Islet of Langerhans (tissue), 1 donor: ENCODE data around the gene PAX2.

Source experiments
- FAIRE-seq: peaks from one replicate; lab custom pipeline; 2011; peaks lifted over from hg19 to GRCh38; lab: Jason Lieb, UNC

Gene PAX2

DNA sequence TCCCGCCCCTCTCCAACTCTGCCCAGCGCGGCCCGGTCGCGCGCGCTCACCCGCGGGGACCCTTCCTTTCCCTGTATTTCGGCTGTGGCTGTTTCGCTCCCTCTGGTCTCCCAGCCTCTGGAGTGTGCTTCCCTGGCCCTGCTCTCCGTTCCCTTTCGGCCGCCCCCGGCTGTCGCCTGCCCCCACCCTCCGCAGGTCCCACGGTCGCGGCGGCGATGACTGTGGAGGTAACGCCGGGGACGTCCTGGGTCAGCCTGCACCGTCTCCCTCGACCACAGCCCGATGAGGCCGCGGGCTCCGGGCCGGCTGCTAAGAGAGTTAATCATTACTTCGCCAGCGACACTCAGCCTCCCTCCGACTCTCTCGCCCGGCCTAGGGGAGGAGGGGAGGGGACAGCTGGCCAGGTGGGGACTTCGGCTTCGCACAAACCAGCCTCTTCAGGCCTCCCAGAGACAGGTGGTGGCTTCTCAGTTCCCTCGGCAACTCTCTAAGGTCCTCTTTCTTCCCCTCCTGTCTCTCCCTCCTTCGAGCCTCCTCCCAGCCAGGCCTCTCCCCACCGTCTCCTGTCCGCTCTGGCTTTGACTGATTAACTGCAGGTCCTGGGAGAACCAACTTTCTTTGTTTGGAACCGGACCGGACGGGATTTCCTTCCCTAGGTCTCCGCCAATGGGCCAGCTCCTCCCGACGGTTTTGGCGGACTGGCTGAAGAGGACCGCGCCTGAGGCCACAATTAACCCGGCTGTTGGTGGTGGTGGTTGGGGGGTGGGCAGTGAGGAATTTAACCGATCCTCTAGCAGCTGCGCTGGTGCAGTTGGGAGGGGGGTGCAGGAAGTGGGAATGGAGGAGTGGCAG is 5.6 kb upstream of the PAX2 start:
- no peak for FAIRE-seq

DNA sequence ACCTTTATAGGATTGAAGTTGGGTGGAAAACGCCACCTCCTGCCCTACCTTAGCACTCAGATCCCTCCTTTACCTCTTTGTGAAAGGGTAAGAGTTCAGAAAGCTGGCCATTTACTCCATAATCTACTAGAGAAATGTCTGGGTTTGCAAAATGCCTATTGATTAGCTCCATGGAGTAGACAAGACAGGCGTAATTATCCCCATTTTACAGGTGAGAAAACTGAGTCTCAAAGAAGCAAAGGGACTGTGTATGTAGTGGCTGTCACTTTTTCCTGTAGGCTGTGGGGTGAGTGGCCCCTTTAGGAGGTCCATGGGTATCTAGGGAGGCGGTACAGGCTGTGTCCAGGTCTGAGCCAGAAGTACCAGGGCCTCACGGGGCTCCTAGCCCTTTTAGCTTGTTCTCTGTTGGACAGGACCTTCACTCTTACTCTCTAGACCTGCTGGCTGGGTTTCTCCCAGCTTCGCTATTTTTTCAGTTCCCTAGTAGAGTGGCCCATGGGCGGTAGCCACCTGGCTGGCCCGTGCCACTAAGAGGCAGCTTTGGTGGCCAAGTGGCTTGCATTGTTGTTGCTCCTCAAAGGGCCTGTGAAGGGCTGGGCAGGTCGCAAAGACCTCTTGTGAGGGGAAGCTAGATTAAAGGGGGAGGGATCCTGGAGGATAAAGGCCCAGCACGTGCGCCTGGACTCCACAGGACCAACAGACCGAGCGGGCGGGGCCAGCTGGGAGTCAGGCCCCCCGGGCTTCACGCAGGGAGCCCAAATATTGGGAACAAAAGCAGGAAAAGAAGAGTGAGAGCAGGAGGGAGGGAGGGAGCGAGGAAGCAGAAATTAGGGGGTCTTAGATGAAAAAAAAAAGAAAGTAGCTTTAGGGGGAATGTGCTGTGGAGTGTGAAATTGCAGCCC is 4.7 kb upstream of the PAX2 start:
- no peak for FAIRE-seq

DNA sequence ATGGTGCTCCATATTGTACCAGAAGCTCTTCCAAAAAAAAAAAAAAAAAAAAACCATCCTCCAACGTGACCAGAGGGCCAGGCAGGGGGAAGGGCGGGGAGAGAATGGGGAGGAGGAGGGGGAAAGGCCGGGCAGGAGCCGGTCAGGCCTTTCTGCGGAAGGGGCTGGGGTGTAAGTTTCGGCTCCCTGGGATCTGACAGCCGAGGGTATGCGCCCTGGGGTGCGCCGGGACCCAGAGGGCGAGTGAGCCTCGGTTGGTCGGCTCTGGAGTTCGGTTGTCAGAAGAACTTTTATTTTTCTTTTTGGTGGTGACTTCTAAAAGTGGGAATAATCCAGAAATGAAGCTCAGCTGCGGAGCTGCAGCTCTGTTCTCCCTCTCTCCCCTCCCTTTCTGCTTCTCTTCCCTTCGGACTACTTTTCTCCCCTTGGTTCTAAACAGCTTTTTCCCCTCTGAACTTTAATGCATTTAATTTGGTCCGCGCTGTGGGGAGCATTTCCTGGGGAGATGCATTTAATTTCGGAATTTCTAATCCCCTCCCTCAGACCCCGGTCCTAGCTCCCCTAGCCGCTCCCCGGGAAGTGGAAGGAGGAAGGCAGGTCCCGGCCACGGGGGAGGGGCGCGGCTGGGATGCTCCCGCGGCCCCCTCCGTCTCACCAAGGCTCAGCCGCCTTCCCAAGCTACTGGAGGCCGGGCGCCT is 3.9 kb upstream of the PAX2 start:
- no peak for FAIRE-seq

DNA sequence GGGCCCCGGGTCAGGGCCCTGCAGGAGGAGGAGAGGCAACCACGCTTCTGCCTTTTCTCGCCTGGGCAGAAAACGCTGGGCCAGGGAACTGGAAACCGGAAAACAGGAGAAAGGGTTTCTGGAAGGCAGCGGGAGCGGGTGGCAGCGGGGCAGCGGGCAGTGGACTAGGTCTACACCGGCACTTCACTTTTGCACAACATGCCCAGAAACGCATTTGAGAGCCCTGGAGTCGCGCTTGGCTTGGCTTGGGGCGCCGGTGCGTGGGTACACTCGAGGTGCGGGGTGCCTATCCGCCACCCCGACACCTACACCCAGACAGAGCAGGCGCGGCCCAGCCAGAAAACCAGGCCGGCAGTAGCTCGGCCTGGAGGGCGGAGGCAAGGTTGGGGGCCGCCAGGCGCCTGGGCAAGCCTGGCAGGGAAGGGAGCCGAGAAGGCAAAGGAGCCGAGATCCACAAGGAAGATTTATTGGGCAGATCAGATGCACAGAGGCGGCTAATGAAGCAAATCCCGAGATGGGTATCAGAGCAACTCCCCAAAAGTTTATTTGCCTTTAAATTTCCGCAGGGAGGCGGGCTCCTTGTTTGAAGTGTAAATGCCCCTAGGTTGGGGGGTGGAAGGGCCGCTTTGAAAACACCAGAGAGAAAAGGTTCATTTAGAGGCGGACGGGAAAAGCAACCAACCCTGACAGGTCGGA is 3.2 kb upstream of the PAX2 start:
- no peak for FAIRE-seq

DNA sequence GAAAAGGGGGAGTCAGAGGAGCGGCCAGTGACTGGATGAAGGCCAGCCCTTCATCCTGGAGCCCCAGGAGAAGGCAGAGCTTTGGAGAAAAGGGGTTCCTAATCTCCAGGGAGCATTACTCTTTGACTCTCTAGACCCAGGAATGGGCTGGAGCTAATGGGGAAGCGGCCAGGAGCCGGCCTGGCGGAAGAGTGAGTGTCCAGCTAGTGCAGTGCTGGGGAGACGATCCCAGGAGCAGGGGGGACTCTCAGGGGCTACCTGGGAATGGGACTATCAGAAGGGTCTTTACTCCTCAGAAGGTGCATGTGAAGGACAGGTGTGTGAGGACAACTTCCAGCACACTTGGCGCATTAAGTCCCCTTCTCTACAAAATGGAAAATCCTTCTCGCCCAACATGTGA is 2.4 kb upstream of the PAX2 start:
- FAIRE-seq, result no peak

DNA sequence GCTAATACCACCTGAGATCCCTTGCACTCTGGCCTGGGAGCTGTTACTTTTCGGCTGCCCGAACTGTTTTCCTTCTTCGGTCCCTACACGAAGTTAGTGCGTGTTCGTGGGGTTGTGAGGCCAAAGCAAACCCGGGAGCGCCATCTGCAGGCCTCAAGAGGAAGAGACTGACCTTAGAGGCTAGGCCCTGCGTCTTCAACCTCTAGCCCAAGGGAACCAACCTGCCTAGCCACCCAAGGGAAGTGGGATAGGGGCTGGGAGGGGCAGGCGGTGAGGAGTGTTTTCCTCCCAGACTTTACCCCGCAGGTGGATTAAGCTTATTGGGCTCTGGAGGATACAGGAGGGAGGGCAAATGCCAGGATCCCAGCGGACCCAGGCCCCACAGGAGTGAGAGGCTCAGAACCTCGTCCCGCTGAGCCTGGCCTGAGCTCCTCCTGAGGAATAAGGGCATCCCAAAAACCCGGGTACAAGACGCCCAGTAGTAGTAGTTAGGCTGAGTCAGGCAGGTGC is 1.7 kb upstream of the PAX2 start:
- no peak for FAIRE-seq

DNA sequence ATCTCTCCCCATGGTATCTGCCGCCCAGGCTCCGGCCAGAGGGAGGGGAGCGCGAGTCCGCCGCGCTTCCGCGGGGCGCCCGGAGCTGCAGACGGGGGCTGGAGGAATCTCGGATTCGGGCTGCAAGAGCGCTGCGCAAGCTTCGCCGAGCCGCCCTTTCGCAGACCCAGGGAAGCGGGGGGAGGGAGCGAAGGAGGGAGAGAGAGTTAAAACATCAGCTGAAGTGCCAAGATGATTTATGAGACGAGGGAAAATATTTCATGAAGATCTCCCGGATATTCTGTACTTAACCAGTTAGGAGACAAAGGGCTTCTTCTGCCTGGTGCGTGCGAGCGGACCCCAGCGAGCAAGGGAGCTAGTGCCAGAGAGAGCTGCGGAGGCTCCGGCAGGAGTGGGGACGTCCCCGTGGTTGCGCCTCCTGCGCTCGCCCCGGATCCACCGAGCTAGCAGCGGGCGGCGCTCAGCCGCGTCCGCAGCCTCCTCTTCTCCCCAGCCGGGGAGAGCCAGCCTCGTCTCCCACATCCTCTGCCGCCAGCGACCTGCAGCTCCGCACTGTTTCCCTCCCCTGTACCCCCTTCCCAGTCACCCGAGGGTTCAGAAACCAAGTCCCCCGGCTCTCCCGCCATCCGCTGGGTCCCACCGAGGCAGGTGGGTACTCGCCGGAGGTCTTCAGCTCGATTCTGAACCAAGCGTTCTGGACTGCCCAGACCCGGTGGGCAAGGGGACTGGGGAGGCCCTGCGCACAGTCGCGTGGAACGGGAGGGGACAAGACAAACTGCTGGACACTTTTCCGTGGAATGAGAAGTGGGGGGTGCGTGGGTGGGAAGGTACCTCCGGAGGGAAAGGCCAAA is 1.0 kb upstream of the PAX2 start:
- FAIRE-seq, result no peak

DNA sequence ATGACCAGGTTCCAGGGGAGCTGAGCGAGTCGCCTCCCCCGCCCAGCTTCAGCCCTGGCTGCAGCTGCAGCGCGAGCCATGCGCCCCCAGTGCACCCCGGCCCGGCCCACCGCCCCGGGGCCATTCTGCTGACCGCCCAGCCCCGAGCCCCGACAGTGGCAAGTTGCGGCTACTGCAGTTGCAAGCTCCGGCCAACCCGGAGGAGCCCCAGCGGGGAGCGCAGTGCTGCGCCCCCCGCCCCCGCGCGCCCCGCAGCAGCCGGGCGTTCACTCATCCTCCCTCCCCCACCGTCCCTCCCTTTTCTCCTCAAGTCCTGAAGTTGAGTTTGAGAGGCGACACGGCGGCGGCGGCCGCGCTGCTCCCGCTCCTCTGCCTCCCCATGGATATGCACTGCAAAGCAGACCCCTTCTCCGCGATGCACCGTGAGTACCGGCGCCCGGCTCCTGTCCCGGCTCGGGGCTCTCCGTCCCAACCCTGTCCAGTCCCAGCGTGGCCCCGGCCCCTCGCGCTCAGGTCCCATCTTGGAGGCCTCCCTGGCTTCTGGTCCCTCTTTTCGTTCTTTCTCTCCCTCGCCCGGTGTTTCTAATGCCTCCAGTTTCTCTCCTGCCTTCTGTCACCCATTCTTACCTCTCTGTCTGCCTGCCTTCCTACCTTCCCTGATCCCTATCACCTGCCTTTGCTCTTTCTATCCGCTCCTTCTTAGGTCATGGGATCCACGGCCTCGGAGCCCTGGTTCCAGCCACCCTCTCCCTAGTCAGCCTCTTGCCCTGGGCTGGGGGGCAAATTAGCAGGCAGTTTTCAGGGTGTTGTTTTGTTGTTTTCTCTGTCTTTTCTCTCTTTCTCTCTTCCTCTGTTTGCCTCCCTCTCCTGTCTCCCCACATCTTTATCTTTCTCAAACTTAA is 751 bp downstream of the PAX2 start:
- no peak for FAIRE-seq

DNA sequence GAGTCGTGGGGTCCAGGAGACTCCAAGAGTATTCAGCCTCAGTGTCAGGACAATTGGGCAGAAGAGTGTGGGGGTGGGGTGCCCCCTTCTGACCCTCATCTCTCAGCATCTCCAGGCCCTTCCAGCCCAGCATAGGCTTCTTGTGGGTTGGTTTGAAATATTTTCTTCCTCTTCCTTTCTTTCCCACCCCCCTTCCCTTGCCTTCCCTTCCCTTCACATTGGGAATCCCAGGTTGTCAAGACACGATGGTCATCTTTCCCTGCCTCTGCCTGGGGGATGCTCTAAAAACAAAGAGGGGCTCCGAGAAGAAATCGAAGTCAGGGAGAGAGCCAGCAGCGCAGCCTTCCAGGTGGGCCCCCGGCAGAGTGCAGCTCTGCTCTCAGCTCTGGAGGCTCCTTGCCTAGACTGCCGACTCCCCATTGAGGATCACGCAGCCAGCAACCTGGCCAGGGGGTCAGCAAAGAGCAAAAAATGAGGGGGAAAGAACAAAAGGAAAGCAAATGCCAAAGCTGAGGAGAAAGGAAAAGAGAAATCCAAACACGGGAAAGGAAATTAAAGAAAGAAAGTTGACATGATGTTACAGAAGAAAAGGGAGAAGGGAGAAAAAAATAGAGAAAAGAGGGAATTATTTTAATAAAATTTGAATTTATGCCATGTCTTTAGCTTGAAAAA is 1.5 kb downstream of the PAX2 start:
- no peak for FAIRE-seq

DNA sequence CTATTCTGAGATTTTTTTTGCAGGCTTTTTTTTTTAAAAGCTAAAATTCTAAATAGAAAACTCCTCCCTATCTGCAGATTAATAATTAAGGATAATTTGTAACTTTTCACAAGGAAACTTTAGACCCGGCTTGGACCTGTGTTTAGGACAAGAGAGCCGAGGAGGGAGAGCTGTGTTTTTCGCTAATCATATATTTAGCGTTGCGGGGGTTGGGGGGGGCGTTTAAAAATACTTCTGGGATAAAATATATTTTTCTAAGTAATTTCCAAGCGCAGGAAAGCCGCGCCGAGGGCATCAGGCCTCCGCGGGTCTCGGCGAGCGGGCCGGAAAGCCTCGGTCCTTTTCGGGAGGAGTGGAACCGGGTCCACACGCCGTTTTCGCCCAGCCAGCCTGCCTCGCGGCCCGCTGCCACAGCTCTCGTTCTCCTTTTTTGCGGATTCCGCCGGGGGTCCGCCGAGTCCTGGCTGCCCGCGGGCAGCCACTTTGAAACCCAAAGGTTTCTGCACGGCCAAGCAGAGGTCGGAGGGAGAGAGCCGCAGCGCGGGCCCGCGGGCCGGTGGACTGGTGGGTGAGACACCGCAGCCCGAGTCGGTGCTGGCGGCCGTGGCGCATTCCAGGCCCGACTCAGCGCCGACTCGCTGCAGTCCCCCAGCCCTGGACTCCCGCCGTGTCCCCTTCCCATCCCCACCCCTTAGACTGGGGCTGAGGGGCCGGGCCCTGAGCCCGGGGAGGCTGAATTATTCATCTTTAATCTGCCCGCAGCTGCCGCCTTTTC is 2.3 kb downstream of the PAX2 start:
- FAIRE-seq, result no peak

DNA sequence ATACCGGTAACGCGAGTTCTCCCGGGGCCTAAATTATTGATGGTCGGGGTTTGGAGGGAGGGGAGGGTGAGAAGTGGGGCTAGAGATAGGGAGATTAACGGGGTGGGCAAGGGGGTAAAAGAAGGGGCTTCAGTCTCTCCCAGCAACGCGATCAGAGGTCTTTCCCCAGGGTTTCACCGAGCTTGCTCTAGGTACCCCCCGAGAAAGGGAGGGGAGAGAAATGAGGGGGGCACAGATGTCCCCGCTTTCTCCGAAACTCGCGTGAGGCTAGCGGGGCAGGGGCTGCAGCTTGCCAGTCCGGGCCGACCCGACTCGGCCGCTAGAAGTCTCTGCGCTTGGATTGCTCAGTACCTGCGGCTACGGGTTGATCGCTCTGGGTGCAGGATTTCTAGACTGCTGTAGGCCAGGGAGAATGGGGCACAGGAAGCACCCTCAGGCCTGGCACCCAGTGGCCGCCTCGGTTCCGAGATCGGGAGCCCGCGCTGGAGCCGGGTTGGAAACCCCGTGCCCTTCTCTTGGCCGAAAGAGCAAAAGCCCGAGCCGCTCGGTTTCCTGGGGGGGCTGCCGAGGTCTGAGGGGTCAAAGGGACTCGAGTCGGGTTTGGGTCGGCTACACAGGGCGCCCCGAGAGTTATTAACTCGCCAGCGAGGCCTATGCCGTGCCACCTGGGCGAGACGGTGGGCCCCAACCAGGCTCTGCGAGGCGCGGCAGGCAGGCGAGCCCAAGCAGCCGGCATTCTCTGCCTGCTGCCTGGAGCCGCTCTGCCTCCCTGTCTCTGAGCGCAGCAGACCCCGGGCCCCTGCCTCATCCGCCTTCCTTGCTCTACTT is 3.1 kb downstream of the PAX2 start:
- no peak for FAIRE-seq

DNA sequence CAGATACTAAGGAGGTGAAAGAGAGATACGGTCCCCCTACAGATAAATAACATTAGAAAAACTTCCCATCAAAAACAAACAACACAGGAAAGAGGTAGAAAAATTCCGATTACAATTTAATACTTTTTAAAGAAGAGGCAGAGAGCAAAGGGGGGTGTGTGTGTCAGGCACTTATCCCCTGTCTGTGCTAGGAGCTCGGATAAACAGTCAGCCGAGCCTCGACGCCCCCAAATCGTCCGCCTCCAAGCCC is 3.6 kb downstream of the PAX2 start:
- FAIRE-seq, result no peak

DNA sequence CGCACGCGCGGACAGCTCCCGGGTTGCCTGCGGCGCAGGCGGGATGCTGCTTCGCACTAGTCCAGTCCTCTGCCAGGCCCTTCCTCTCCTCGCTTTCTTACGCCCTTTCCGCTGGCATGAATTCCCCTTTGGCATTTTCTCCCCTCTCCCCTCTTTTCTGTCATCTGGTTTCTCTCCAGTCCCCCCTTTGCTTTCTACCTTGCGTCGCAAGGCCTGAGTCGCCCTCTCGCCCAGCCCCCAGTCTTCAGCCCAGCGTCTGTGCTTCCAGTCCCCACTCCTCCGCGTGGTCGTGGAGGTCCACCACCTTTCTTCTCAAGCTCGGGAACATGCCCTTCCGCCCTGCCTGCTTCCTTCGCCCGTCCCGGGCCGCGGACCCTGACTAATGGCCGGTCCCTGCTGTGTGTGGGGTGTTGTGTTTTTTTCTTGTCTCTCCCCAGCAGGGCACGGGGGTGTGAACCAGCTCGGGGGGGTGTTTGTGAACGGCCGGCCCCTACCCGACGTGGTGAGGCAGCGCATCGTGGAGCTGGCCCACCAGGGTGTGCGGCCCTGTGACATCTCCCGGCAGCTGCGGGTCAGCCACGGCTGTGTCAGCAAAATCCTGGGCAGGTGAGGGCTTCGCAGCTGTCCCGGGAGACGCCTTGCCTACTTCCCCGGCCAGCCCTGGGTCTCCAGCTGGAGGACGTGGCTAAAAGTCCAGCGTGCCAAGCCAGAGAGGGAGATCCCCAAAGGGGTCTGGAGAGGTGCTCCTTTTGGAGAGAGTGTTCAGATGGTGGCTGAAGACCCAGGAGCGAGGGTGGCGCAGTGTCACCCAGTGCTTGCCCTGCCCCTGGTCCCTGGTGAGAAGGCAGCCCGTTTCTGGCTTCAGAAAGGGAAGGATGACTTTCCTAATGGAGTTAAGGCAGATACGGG is 4.2 kb downstream of the PAX2 start:
- no peak for FAIRE-seq

DNA sequence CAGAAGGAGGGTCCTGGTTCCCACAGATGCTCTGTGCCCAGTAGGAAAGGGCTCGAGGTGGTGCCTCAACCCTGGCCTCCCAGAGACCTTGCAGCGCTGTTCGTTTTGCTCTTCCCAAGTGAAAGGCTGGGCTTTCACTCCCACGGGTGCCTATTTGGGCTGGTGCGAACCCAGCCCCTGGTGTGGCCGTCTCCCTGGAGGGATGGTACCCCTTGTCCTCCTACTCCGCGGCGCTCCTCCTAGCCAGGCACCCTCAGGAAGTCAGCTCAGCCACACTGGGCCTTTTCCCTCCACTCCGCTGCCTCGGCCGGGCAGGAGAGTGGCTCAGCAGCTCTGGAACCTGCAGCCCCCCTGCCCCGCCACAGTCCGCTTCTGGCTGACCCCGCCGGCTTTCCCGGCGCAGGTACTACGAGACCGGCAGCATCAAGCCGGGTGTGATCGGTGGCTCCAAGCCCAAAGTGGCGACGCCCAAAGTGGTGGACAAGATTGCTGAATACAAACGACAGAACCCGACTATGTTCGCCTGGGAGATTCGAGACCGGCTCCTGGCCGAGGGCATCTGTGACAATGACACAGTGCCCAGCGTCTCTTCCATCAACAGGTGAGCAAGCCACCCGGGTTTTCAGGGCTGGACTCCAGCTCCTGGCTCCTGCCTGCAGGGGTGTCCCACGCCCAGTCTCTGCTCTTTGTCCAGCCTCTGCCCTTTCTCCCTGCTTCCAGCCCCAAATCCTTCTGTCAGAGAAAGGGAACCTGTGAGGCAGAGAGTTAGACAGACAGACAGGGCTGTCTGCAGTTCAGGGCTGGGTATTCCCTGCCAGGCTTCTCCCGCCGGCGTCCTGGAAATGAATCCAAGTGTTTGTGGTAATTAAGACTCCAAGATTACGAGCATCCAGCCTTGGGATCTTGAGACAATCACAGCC is 5.2 kb downstream of the PAX2 start:
- FAIRE-seq, result no peak

DNA sequence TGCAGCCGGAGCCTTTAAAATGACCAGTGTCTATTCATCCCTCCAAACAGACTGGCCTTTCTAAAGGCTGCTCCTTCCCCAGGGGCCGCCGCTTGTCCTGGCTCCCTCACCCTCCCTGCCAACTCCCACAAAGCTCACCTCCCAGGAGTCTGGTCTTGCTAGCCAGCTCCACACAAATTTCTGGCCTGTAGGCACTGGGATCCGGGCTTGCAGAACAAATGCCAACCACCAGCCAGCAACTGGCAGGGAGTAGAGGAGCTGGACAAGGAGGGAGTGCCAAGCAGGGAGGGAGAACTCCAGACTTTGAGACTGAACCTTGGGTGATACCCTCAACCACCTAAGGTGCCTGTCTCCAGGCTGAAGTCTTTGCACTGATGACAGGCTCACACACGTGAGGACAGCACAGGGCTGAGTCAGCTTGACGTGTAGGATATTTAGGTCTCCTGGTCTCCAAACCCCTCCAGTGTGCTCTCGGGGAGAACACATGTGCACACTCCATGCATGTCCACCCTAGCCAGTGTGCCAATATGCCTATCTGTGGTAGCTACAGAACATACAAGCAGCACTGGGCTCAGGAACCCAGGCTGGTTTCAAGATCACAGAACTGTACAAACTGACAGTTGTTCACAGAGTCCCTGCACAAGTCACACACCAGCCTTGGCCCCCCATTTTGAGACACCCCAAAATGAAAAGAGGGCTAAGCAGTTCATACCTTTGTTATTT is 6.0 kb downstream of the PAX2 start:
- no peak for FAIRE-seq
